GM18498 (cell line): ENCODE results near the gene DNAJB5.

Experiments
- ATAC-seq: cut with Tn5 transposase; IDR thresholded peaks from one replicate; pipeline ENCODE4 v1.9.1; 2021; ENCODE audit warnings: mild to moderate bottlenecking, moderate library complexity; ENCODE audit not compliant: unreplicated experiment

Gene DNAJB5

DNA sequence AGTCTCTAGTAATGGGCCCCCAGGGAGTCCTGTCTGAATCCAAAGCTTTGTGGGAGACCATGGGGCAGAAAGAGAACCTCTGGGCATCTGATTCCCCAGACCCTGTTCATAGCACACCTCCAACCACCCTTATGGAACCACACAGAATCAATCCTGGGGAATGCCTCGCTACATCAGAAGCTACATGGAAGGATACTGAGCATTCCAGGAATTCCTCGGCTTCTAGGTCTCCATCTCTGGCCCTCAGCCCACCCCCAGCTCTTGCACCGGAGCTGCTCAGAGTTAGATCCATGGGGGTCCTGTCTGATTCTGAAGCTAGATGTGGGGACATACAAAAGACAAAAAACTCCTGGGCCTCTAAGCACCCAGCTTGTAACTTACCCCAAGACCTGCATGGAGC is 54.5 kb downstream of the DNAJB5 start:
- no peak for ATAC-seq
